HG03469 (cell line): ENCODE results near the gene PSPC1.
"Not testable (repeated sequence)": the region's sequence is repeated elsewhere in the genome, so short reads cannot be mapped to it uniquely, and the experiment has no call there.

Experiments
- ATAC-seq: cut with Tn5 transposase; IDR thresholded peaks from one replicate; pipeline ENCODE4 v1.9.1; 2021; ENCODE audit warnings: mild to moderate bottlenecking, moderate library complexity, moderate number of reproducible peaks; ENCODE audit not compliant: unreplicated experiment

Gene PSPC1

DNA sequence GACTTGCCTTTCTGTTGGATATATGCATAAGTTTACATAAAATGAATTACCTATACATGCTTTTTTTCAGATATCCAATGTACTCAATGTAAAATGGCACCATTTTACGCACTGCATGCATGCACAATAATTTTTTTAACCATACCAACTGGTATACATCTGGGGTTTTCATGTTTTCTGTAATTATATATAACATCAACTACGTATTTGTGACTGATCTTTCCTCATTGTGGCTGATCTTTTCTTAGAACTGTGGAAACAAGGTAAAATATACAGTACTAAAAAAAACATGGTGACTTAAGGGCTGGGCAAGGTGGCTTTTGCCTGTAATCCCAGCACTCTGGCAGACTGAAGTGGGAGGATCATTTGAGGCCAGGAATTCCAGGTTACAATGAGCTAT is 18.5 kb downstream of the PSPC1 start:
- ATAC-seq = no peak

DNA sequence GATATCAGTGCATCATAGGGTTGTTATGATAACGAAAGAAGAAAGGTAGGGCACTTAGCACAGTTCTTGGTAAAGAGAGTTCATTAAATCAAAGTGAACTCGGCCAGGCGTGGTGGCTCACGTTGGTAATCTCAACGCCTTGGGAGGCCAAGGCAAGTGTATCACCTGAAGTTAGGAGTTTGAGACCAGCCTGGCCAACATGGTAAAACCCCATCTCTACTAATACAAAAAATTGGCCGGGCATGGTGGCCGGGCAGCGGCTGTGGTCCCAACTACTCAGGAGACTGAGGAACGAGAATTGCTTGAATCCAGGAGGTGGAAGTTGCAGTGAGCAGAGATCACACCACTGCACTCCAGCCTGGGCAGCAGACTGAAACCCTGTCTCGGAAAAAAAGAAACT is 19.1 kb downstream of the PSPC1 start:
- ATAC-seq = no peak

GRCh38 chr13:19759669-19760068 is 23.1 kb downstream of the PSPC1 start:
- ATAC-seq = no peak

DNA sequence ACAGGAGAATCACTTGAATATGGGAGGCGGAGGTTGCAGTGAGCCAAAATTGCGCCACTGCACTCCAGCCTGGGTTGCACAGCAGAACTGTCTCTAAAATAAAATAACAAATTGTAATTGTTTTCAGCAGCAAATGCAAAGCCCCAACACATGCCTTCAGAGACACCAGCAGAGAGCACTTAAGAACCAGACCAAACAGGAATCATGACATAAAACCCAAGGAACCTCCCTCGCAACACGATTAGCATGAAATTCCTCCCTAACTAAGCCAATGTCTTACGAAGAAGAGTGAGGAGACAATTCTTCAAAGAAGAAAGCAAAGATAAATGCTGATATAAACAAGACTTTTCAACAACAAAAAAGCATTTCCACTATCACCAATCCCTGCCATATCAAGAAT is 40.1 kb downstream of the PSPC1 start:
- ATAC-seq = no peak

GRCh38 chr13:19737844-19738557 is 44.7 kb downstream of the PSPC1 start:
- no peak for ATAC-seq

- ATAC-seq = no peak
These were observed 56.1 kb downstream of the PSPC1 start for GRCh38 chr13:19726611-19727010.

DNA sequence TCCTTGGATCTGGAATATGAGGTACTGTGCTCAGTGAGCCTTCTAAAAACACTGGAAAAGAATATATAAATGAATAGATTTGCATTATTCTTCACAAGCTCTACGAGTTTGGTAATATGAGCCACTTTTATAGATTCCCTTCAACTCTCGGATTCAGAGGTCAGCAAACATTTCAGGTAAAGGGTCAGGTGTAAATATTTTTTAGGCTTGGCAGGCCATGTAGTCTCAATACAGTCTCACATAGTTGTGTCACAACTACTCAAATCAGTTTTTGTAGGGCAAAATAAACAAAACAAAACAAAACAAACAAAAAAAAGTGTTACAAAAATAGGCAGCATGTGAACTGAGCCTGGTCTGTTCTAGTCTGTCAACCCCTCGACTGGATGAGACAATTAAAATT is 57.4 kb downstream of the PSPC1 start:
- ATAC-seq = no peak

DNA sequence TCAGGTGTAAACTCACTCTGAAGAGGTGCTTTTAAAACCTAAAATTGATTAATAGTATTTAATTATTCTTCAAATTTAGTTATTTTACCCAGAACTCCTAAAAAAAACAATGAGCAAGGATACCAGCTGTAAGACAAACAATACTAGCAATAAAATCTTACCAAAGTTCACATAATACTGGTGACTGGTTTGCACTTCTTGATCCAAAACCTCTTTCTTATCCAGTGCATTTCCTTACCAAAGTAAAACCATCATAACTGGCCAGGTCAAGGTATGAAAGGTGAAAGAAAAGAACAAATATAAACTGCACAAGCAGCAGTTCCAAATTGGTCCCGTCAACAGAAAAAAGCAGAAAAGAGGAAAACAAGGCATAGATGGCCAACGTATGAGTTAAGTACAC is 62.7 kb downstream of the PSPC1 start:
- no peak for ATAC-seq

DNA sequence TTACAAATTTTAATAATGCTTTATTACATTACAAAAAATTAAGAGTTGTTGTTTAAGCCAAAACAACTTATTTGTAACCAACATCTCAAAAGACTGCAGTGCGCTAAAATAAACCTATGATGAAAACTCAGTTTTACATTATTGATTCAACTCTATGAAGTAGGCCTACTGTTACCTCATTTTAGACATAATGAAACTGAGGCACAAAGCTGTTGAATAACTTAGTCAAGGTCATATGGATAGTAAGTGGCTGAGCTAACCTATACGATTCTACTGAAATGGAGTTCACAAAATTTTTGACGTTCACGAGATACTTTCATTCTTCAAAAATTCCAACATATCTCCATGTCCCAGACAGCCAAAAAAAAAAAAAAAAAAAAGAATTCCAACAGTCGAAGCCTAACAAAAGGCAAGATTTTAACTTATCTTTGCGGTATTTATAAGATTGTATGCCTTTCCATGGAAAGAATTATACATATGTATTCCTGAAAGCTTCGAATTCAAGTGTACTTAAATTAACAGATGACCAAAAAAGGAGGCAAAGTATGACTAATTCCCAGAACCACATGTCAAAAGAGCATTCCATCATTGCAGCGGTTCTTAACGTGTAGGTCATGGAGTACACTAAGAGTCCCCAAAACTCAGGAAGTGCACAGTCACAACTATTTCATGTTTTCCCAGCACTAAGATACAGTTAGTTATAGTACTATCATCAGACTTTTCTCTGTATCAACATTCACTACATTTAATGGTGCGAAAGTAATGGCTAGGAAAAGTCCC is 69.4 kb downstream of the PSPC1 start:
- ATAC-seq = no peak

DNA sequence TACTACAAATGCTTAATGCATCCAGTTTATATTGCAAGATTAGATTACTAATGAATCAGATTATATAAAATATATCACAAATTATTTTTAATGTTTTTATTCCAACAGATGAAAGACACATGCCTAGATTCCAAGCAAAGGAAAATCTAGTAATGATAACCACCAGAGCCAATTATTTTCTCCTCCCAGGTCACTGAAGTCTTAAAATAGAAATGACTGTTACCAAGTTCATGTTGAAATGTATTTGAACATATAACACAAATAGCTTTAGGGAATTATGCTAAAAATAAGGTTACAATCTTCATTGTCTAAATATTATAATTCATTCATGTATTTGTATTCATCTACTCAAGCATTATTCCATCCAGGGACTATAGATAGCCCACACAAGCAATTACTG is 73.0 kb downstream of the PSPC1 start:
- not testable (repeated sequence) for ATAC-seq

GRCh38 chr13:19709039-19709438 is 73.7 kb downstream of the PSPC1 start:
- ATAC-seq = not testable (repeated sequence)

DNA sequence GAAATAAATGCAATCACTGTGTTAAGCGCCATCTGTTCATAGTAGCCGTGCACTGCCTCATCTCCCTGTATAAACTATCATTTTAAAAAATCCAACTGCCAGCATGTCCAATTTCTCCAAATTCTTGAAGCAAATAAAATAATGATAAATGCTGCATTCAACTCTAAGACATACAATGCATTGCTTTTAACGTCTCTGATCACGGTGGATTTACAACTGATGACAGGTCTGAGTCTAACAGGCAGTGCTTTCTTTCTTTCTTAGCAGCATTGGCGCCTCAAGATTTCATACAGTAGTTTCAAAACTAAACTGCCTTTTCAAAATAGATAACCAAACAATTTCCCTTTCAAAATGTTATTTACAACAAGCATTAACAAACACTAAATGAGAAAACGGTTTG is 78.5 kb downstream of the PSPC1 start:
- ATAC-seq = not testable (repeated sequence)

DNA sequence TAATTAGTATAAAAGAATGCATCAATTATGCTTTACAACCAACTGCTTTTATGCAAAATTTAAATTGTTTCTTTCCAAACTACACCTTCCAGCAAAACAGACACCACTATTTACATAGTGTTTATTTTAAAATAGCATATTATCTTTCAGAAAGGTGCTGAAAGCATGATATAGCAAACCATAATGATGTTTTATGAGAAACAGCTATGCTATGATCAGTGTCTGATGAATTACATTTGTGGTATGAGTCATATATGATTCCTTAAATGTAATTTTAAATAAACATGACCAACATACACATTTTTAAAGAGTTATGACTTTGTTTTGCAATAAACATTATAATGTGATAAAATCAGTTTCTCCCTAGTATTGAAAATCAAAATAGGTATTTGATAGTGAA is 81.1 kb downstream of the PSPC1 start:
- not testable (repeated sequence) for ATAC-seq

- not testable (repeated sequence) for ATAC-seq
These were observed 81.8 kb downstream of the PSPC1 start for GRCh38 chr13:19700963-19701362.

GRCh38 chr13:19695829-19696228 is 86.9 kb downstream of the PSPC1 start:
- ATAC-seq = no peak

GRCh38 chr13:19695428-19695827 is 87.3 kb downstream of the PSPC1 start:
- ATAC-seq = no peak

DNA sequence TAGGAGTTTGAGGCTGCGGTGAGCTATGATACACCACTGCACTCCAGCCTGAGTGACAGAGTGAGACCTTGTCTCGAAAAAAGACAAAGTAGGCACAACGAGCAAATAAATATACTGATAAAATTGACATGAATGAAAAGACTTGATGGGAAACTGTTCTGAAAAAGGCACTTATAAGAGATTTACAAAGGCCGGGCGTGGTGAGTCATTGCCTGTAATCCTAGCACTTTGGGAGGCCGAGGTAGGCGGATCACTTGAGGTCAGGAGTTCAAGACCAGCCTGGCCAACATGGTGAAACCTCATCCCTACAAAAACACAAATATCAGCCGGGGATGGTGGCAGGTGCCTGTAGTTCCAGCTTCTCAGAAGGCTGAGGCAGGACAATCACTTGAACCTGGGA is 91.3 kb downstream of the PSPC1 start:
- ATAC-seq = not testable (repeated sequence)

DNA sequence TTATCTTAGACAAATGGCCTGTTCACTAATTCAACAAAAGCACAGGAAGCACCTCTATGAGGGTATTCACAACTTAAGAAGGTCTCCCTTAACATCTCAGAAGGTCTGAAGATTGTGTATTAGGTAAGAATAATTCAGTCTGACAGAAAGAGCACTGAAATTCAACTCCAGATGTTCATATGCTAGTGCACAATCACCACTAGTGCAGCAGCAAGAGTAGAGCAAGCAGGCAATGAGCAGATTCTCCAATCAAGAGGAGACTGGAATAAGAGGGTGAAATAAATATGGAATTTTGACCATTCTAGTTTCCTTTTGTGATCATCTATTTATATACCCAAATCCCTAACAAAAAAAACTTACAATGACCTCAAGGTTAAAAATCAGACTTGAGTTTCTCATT is 97.3 kb downstream of the PSPC1 start:
- no peak for ATAC-seq

GRCh38 chr13:19685034-19685433 is 97.7 kb downstream of the PSPC1 start:
- no peak for ATAC-seq

DNA sequence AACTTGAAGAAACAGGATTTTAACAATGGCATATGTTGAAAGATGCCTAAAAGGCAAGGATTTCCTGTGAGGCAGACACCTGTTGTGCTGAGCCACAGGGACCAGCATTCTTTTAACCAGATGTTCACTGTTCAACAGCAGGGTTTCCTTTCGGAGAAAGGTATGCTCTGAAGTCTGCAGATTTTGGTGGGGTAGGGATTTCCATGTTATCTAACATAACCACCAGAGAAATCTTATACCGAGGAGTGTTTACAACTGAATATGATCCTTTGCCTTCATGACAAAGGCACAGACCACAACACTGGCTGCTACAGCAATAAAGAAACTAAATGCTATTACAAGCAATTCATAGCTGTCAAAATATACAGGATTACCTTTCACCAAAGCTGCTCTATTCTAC is 101.2 kb downstream of the PSPC1 start:
- ATAC-seq = no peak

- no peak for ATAC-seq
These were observed 102.0 kb downstream of the PSPC1 start for GRCh38 chr13:19680751-19681150.

- no peak for ATAC-seq
These were observed 106.6 kb downstream of the PSPC1 start for GRCh38 chr13:19676168-19676567.
